ENCODE data around the gene GLIPR1.

DNA sequence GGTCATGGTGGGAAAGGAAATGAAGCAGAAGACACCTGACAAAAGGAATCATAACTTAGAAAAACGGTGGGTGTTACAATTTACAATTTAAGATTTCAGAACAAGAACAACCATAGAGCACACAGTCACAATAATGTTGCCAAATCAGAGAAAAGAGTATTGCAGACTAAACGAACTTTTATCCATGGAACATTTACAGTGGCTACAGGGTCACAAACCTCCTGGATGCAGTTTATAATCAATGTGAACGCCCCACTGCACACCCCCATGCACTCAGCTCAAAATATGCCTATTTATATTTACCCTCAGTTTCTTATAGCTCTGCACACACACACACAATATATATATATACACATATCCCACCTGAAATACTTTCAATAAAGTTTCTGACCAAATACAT is 22.9 kb downstream of the GLIPR1 start:
- TF ChIP-seq, protein P1, sequence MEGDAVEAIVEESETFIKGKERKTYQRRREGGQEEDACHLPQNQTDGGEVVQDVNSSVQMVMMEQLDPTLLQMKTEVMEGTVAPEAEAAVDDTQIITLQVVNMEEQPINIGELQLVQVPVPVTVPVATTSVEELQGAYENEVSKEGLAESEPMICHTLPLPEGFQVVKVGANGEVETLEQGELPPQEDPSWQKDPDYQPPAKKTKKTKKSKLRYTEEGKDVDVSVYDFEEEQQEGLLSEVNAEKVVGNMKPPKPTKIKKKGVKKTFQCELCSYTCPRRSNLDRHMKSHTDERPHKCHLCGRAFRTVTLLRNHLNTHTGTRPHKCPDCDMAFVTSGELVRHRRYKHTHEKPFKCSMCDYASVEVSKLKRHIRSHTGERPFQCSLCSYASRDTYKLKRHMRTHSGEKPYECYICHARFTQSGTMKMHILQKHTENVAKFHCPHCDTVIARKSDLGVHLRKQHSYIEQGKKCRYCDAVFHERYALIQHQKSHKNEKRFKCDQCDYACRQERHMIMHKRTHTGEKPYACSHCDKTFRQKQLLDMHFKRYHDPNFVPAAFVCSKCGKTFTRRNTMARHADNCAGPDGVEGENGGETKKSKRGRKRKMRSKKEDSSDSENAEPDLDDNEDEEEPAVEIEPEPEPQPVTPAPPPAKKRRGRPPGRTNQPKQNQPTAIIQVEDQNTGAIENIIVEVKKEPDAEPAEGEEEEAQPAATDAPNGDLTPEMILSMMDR (IDR thresholded peaks at IDR 0.05 in 2 of 3, conservative IDR thresholded peaks at IDR 0.05 in 1 of 3; ENCODE audit: control insufficient read depth in 2 of 3, extremely low read depth in 1 of 3, insufficient read depth in 1 of 3, low read depth in 3 of 3, low read length in 3 of 3) = no peak
- TF ChIP-seq EP300 (IDR thresholded peaks at IDR 0.05; ENCODE audit: borderline replicate concordance in 1 of 2, control insufficient read depth in 1 of 2, low read depth in 2 of 2, low read length in 2 of 2) (no peak), NBN (IDR thresholded peaks at IDR 0.05) (no peak), HDGF (IDR thresholded peaks at IDR 0.05) (no peak), RAD21 (IDR thresholded peaks at IDR 0.05; ENCODE audit: insufficient read depth, low read depth, low read length) (no peak), POLR2A (IDR thresholded peaks at IDR 0.05; ENCODE audit: low read depth, low read length) (no peak), FOXM1 (IDR thresholded peaks at IDR 0.05; ENCODE audit: low read depth, low read length) (no peak), BHLHE40 (IDR thresholded peaks at IDR 0.05; ENCODE audit: borderline replicate concordance in 1 of 2, low read depth in 2 of 2, low read length in 1 of 2) (no peak)
- TF ChIP-seq, protein P2, sequence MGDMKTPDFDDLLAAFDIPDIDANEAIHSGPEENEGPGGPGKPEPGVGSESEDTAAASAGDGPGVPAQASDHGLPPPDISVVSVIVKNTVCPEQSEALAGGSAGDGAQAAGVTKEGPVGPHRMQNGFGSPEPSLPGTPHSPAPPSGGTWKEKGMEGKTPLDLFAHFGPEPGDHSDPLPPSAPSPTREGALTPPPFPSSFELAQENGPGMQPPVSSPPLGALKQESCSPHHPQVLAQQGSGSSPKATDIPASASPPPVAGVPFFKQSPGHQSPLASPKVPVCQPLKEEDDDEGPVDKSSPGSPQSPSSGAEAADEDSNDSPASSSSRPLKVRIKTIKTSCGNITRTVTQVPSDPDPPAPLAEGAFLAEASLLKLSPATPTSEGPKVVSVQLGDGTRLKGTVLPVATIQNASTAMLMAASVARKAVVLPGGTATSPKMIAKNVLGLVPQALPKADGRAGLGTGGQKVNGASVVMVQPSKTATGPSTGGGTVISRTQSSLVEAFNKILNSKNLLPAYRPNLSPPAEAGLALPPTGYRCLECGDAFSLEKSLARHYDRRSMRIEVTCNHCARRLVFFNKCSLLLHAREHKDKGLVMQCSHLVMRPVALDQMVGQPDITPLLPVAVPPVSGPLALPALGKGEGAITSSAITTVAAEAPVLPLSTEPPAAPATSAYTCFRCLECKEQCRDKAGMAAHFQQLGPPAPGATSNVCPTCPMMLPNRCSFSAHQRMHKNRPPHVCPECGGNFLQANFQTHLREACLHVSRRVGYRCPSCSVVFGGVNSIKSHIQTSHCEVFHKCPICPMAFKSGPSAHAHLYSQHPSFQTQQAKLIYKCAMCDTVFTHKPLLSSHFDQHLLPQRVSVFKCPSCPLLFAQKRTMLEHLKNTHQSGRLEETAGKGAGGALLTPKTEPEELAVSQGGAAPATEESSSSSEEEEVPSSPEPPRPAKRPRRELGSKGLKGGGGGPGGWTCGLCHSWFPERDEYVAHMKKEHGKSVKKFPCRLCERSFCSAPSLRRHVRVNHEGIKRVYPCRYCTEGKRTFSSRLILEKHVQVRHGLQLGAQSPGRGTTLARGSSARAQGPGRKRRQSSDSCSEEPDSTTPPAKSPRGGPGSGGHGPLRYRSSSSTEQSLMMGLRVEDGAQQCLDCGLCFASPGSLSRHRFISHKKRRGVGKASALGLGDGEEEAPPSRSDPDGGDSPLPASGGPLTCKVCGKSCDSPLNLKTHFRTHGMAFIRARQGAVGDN (IDR thresholded peaks at IDR 0.05) = no peak

All from GM12878 (cell line).